HL-60 (cell line): ENCODE measurements around the gene TAS2R1.

Experiments used
- GABPA ChIP-seq: IDR thresholded peaks from 2 replicates; pipeline ENCODE4 v1.6.1; 2012; ENCODE audit warnings: low read depth
- POLR2AphosphoS5 ChIP-seq: IDR thresholded peaks from 2 replicates; pipeline ENCODE4 v1.6.1; 2012; ENCODE audit warnings: low read depth
- SPI1 ChIP-seq: IDR thresholded peaks from 2 replicates; pipeline ENCODE4 v1.6.1; 2012; ENCODE audit warnings: low read depth, mild to moderate bottlenecking, borderline replicate concordance
- TF ChIP-seq, protein P1 (sequence below): IDR thresholded peaks from one replicate; pipeline ENCODE4 v1.5.1; 2011; ENCODE audit warnings: low read length, control low read depth, inconsistent platforms; ENCODE audit not compliant: insufficient read depth
- TF ChIP-seq, protein P2 (sequence below): IDR thresholded peaks from 2 replicates; pipeline ENCODE4 v1.6.1; 2012; ENCODE audit warnings: low read depth; ENCODE audit not compliant: insufficient replicate concordance

DNA sequence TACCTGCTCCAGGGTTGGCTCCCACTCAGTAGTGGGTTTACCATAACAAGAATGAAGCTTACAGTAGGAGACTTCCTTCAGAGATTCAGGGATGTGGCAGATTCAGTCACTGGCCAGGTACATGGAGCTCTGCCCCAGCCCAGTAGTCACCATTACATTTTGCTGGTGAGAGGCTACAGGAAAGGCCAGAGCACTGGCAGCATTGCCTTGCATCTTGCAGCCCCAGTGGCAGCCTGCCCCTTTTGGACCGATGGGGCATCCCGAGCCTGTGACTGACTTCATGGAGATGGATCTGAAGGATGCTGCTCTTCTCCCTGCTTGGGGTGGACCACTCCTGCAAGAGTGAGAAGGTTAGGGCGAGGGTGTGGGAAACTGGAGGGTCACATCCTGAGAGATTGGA lies 16.8 kb downstream of the TAS2R1 start:
- TF ChIP-seq, protein P1, sequence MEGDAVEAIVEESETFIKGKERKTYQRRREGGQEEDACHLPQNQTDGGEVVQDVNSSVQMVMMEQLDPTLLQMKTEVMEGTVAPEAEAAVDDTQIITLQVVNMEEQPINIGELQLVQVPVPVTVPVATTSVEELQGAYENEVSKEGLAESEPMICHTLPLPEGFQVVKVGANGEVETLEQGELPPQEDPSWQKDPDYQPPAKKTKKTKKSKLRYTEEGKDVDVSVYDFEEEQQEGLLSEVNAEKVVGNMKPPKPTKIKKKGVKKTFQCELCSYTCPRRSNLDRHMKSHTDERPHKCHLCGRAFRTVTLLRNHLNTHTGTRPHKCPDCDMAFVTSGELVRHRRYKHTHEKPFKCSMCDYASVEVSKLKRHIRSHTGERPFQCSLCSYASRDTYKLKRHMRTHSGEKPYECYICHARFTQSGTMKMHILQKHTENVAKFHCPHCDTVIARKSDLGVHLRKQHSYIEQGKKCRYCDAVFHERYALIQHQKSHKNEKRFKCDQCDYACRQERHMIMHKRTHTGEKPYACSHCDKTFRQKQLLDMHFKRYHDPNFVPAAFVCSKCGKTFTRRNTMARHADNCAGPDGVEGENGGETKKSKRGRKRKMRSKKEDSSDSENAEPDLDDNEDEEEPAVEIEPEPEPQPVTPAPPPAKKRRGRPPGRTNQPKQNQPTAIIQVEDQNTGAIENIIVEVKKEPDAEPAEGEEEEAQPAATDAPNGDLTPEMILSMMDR, result no peak
- TF ChIP-seq, protein P2, sequence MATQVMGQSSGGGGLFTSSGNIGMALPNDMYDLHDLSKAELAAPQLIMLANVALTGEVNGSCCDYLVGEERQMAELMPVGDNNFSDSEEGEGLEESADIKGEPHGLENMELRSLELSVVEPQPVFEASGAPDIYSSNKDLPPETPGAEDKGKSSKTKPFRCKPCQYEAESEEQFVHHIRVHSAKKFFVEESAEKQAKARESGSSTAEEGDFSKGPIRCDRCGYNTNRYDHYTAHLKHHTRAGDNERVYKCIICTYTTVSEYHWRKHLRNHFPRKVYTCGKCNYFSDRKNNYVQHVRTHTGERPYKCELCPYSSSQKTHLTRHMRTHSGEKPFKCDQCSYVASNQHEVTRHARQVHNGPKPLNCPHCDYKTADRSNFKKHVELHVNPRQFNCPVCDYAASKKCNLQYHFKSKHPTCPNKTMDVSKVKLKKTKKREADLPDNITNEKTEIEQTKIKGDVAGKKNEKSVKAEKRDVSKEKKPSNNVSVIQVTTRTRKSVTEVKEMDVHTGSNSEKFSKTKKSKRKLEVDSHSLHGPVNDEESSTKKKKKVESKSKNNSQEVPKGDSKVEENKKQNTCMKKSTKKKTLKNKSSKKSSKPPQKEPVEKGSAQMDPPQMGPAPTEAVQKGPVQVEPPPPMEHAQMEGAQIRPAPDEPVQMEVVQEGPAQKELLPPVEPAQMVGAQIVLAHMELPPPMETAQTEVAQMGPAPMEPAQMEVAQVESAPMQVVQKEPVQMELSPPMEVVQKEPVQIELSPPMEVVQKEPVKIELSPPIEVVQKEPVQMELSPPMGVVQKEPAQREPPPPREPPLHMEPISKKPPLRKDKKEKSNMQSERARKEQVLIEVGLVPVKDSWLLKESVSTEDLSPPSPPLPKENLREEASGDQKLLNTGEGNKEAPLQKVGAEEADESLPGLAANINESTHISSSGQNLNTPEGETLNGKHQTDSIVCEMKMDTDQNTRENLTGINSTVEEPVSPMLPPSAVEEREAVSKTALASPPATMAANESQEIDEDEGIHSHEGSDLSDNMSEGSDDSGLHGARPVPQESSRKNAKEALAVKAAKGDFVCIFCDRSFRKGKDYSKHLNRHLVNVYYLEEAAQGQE, result no peak
- TF ChIP-seq POLR2AphosphoS5 (no peak), SPI1 (no peak), GABPA (no peak)
